HEK293 (cell line): Measurements from ENCODE around the gene ALG12.

ENCODE experiments used
- CTCF ChIA-PET: fragments of 350-600 bp; formaldehyde crosslinking; extraction: SDS; loops from one replicate; lab custom pipeline; 2021; ENCODE audit warnings: antibody characterized with exemption; lab: Yijun Ruan, JAX
- POLR2A ChIA-PET: fragments of 300-600 bp; formaldehyde crosslinking; extraction: SDS; loops from one replicate; lab custom pipeline; 2020; ENCODE audit warnings: antibody characterized with exemption, inconsistent platforms; lab: Yijun Ruan, JAX
- H3K27ac ChIP-seq: fragments of 200-500 bp; sonication (Bioruptor generic); 2 replicates; pipeline ENCODE4 v1.5.1; 2014; ENCODE audit warnings: low read depth, low read length, control low read depth, inconsistent platforms; ENCODE audit errors: extremely low read depth
- H3K36me3 ChIP-seq, 2 experiments: fragments of 200-500 bp in 1 of 2; sonication (Bioruptor generic) in 1 of 2; 1 replicate in 1 of 2; 2 replicates in 1 of 2; pipeline ENCODE4 v1.5.1; 2014 to 2017; ENCODE audit warnings: inconsistent platforms in 2 of 2, low read length in 2 of 2; ENCODE audit not compliant: control insufficient read depth in 2 of 2, insufficient read depth in 1 of 2
- H3K4me1 ChIP-seq: fragments of 200-500 bp; sonication (Bioruptor generic); 2 replicates; pipeline ENCODE4 v1.5.1; 2014; ENCODE audit warnings: mild to moderate bottlenecking, low read length, inconsistent platforms; ENCODE audit not compliant: control insufficient read depth, insufficient read depth
- H3K4me3 ChIP-seq: 2 replicates; pipeline ENCODE4 v1.5.1; 2011; ENCODE audit warnings: low read depth, mild to moderate bottlenecking, control low read depth, low read length, moderate library complexity
- H3K9me3 ChIP-seq: fragments of 200-500 bp; sonication (Bioruptor generic); 2 replicates; pipeline ENCODE4 v1.5.1; 2014; ENCODE audit warnings: low read depth, low read length, inconsistent platforms; ENCODE audit not compliant: control insufficient read depth, insufficient read depth
- EGR2 ChIP-seq: fragments of 450-650 bp; formaldehyde crosslinking; IDR thresholded peaks from 2 replicates; pipeline ENCODE4 v1.5.1; 2016; ENCODE audit warnings: low read depth, missing biosample characterization, missing genetic modification characterization
- HOXA7 ChIP-seq: sonication (generic); formaldehyde crosslinking; IDR thresholded peaks from 2 replicates; pipeline ENCODE4 v1.8.1; 2022; ENCODE audit warnings: missing genetic modification reagents, borderline replicate concordance
- KLF7 ChIP-seq: fragments of 450-650 bp; formaldehyde crosslinking; IDR thresholded peaks from 2 replicates; pipeline ENCODE4 v1.5.1; 2016; ENCODE audit warnings: missing biosample characterization, missing genetic modification characterization, borderline replicate concordance
- KLF8 ChIP-seq: fragments of 450-650 bp; formaldehyde crosslinking; IDR thresholded peaks from 2 replicates; pipeline ENCODE4 v1.5.1; 2016; ENCODE audit warnings: missing biosample characterization, missing genetic modification characterization
- KLF9 ChIP-seq: fragments of 450-650 bp; formaldehyde crosslinking; IDR thresholded peaks from 2 replicates; pipeline ENCODE4 v1.5.1; 2016; ENCODE audit warnings: missing biosample characterization, missing genetic modification characterization, low read depth
- REST ChIP-seq: fragments of 450-650 bp; formaldehyde crosslinking; IDR thresholded peaks from 2 replicates; pipeline ENCODE4 v1.5.1; 2016; ENCODE audit warnings: missing biosample characterization, missing genetic modification characterization
- SETDB1 ChIP-seq: IDR thresholded peaks from one replicate; pipeline ENCODE4 v1.6.1; 2017; ENCODE audit warnings: mild to moderate bottlenecking, low read length, moderate library complexity, mixed read lengths; ENCODE audit not compliant: insufficient read length
- SP7 ChIP-seq: fragments of 450-650 bp; formaldehyde crosslinking; IDR thresholded peaks from 2 replicates; pipeline ENCODE4 v1.5.1; 2016; ENCODE audit warnings: missing biosample characterization, missing genetic modification characterization
- TRIM28 ChIP-seq: IDR thresholded peaks from 2 replicates; pipeline ENCODE4 v1.6.1; 2011; ENCODE audit warnings: low read length, control low read depth, borderline replicate concordance
- YY2 ChIP-seq: fragments of 450-650 bp; formaldehyde crosslinking; IDR thresholded peaks from 2 replicates; pipeline ENCODE4 v1.5.1; 2016; ENCODE audit warnings: missing biosample characterization, missing genetic modification characterization
- ZBTB10 ChIP-seq: fragments of 450-650 bp; formaldehyde crosslinking; IDR thresholded peaks from 2 replicates; pipeline ENCODE4 v1.5.1; 2016; ENCODE audit warnings: missing biosample characterization, missing genetic modification characterization
- ZNF114 ChIP-seq: fragments of 450-650 bp; formaldehyde crosslinking; IDR thresholded peaks from 2 replicates; pipeline ENCODE4 v1.5.0; 2017; ENCODE audit warnings: missing biosample characterization, missing genetic modification characterization
- ZNF133 ChIP-seq: fragments of 450-650 bp; formaldehyde crosslinking; IDR thresholded peaks from 2 replicates; pipeline ENCODE4 v1.5.1; 2016; ENCODE audit warnings: missing biosample characterization, missing genetic modification characterization
- ZNF214 ChIP-seq: fragments of 450-650 bp; formaldehyde crosslinking; IDR thresholded peaks from 2 replicates; pipeline ENCODE4 v1.5.1; 2017; ENCODE audit warnings: missing biosample characterization, mild to moderate bottlenecking, missing genetic modification characterization, borderline replicate concordance
- ZNF24 ChIP-seq: fragments of 450-650 bp; formaldehyde crosslinking; IDR thresholded peaks from 2 replicates; pipeline ENCODE4 v1.5.1; 2016; ENCODE audit warnings: missing biosample characterization, missing genetic modification characterization
- ZNF248 ChIP-seq: fragments of 450-650 bp; formaldehyde crosslinking; IDR thresholded peaks from 2 replicates; pipeline ENCODE4 v1.5.1; 2017; ENCODE audit warnings: missing biosample characterization, missing genetic modification characterization
- ZNF280D ChIP-seq: fragments of 450-650 bp; formaldehyde crosslinking; IDR thresholded peaks from 2 replicates; pipeline ENCODE4 v1.5.1; 2016; ENCODE audit warnings: missing biosample characterization, missing genetic modification characterization
- ZNF350 ChIP-seq: fragments of 450-650 bp; formaldehyde crosslinking; IDR thresholded peaks from 2 replicates; pipeline ENCODE4 v1.5.0; 2017; ENCODE audit warnings: missing biosample characterization, mild to moderate bottlenecking, missing genetic modification characterization
- ZNF366 ChIP-seq: fragments of 450-650 bp; formaldehyde crosslinking; conservative IDR thresholded peaks from 2 replicates; pipeline ENCODE4 v1.5.1; 2016; ENCODE audit warnings: missing biosample characterization, missing genetic modification characterization
- ZNF37A ChIP-seq: fragments of 450-650 bp; IDR thresholded peaks from 2 replicates; pipeline ENCODE4 v1.5.1; 2018; ENCODE audit warnings: missing biosample characterization, missing genetic modification characterization
- ZNF398 ChIP-seq: fragments of 450-650 bp; formaldehyde crosslinking; IDR thresholded peaks from 2 replicates; pipeline ENCODE4 v1.5.1; 2017; ENCODE audit warnings: missing biosample characterization, missing genetic modification characterization
- ZNF449 ChIP-seq: fragments of 450-650 bp; formaldehyde crosslinking; IDR thresholded peaks from 2 replicates; pipeline ENCODE4 v1.5.1; 2017; ENCODE audit warnings: missing biosample characterization, mild to moderate bottlenecking, missing genetic modification characterization, moderate library complexity
- ZNF585B ChIP-seq: fragments of 450-650 bp; formaldehyde crosslinking; IDR thresholded peaks from 2 replicates; pipeline ENCODE4 v1.5.1; 2016; ENCODE audit warnings: missing biosample characterization, missing genetic modification characterization
- ZNF626 ChIP-seq: fragments of 450-650 bp; sonication (Bioruptor Pico); formaldehyde crosslinking; IDR thresholded peaks from 2 replicates; pipeline ENCODE4 v1.5.1; 2018; ENCODE audit warnings: missing biosample characterization, missing genetic modification characterization, inconsistent platforms
- ZNF677 ChIP-seq: fragments of 450-650 bp; IDR thresholded peaks from 2 replicates; pipeline ENCODE4 v1.5.0; 2018; ENCODE audit warnings: missing biosample characterization, mild to moderate bottlenecking, missing genetic modification characterization, moderate library complexity
- ZNF792 ChIP-seq: fragments of 450-650 bp; formaldehyde crosslinking; IDR thresholded peaks from 2 replicates; pipeline ENCODE4 v1.5.1; 2016; ENCODE audit warnings: missing biosample characterization, missing genetic modification characterization
- ZSCAN16 ChIP-seq: fragments of 450-650 bp; formaldehyde crosslinking; IDR thresholded peaks from 2 replicates; pipeline ENCODE4 v1.5.1; 2016; ENCODE audit warnings: missing biosample characterization, missing genetic modification characterization

The ALG12 gene

GRCh38 chr22:49866134-49866533 lies 52.1 kb downstream of the ALG12 start:
- peaks cover 5 to 20% of the 10 kb centered on the region in 2 experiments; a peak in 2 of 3 replicates for H3K36me3 ChIP-seq
- no peaks in the 10 kb centered on the region for H3K4me1 ChIP-seq
- H3K9me3 ChIP-seq, result peaks cover 2% of the 10 kb centered on the region; the same call in 1 of the 2 replicates
- H3K27ac ChIP-seq, result no peak overlapping the region
- CTCF ChIA-PET, result no interaction called here
- POLR2A ChIA-PET, result interaction anchor here (0.7 kb wide), 1 partner anchor 10 kb away, joined by 3 read pairs; no protein-coding TSS in a partner anchor
- no peak overlapping the region for H3K4me3 ChIP-seq
- no peak for TF ChIP-seq ZNF114 (tag by site-specific recombination)
- no peak for TF ChIP-seq ZNF37A (tag by site-specific recombination)
- TF ChIP-seq REST, result no peak
- TF ChIP-seq ZNF792 (tag by site-specific recombination), result no peak
- TF ChIP-seq ZNF24, result no peak
- no peak for TF ChIP-seq YY2 (tag by site-specific recombination)
- TF ChIP-seq ZNF677 (tag by site-specific recombination), result no peak
- no peak for TF ChIP-seq ZNF214 (tag by site-specific recombination)
- TF ChIP-seq SP7 (tag by site-specific recombination), result peak; percentile 10; the same call in 1 of the 2 replicates
- 0 out of 2 replicates have a peak, but pooled peaks have one; percentile 46 for TF ChIP-seq ZNF626
- no peak for TF ChIP-seq TRIM28
- no peak for TF ChIP-seq ZNF350 (tag by site-specific recombination)
- peak; percentile 93 for TF ChIP-seq SETDB1
- TF ChIP-seq ZBTB10 (tag by site-specific recombination), result no peak
- no peak for TF ChIP-seq HOXA7 (CRISPR knock-in tag)
- TF ChIP-seq ZNF280D, result peak; percentile 69; the same call in 1 of the 2 replicates
- TF ChIP-seq ZSCAN16, result no peak
- TF ChIP-seq ZNF248, result no peak
- no peak for TF ChIP-seq ZNF449 (tag by site-specific recombination)
- no peak for TF ChIP-seq EGR2 (tag by site-specific recombination)
- TF ChIP-seq ZNF366 (tag by site-specific recombination), result no peak
- no peak for TF ChIP-seq ZNF585B (tag by site-specific recombination)
- no peak for TF ChIP-seq KLF7 (tag by site-specific recombination)
- TF ChIP-seq ZNF398 (tag by site-specific recombination), result no peak
- TF ChIP-seq KLF8 (tag by site-specific recombination), result no peak
- TF ChIP-seq ZNF133 (tag by site-specific recombination), result peak; percentile 99
- no peak for TF ChIP-seq KLF9
